CD8-positive, alpha-beta memory T cell (primary cell): ENCODE data around the gene NOP53. TPM values are rescaled to one million over a fixed set of nuclear protein-coding genes. Genes with fewer than 3 reads are reported as not detected.

Experiments
- CTCF ChIA-PET: fragments of 350-600 bp; sonication (Branson Sonifier 250); formaldehyde crosslinking; loops from one replicate; lab custom pipeline; 2021; ENCODE audit warnings: antibody characterized with exemption; lab: Charles Lee
- POLR2A ChIA-PET: fragments of 350-600 bp; sonication (Branson Sonifier 250); formaldehyde crosslinking; loops from one replicate; lab custom pipeline; 2021; ENCODE audit warnings: antibody characterized with exemption; lab: Charles Lee
- DNase-seq, 5 donors: peaks; one replicate each; pipeline versions ENCODE4 v3.0.0 to v3.0.0-alpha.2; 2020 to 2022; ENCODE audit warnings: mixed read lengths in 1 of 5
- H3K27ac ChIP-seq: one replicate; pipeline ENCODE4 v1.7.0; 2013; ENCODE audit warnings: low read depth, mild to moderate bottlenecking, low read length, moderate library complexity
- H3K27me3 ChIP-seq: 2 replicates; pipeline ENCODE4 v1.7.0; 2013; ENCODE audit warnings: low read length, mild to moderate bottlenecking; ENCODE audit not compliant: insufficient read depth, poor library complexity, severe bottlenecking
- H3K36me3 ChIP-seq: 2 replicates; pipeline ENCODE4 v1.7.0; 2013; ENCODE audit warnings: mild to moderate bottlenecking, low read length, moderate library complexity; ENCODE audit not compliant: insufficient read depth
- H3K4me1 ChIP-seq: 2 replicates; pipeline ENCODE4 v1.7.0; 2013; ENCODE audit warnings: mild to moderate bottlenecking, low read length, moderate library complexity; ENCODE audit not compliant: insufficient read depth
- H3K4me3 ChIP-seq: 2 replicates; pipeline ENCODE4 v1.7.0; 2013; ENCODE audit warnings: mild to moderate bottlenecking, low read length
- H3K9me3 ChIP-seq: 2 replicates; pipeline ENCODE4 v1.7.0; 2013; ENCODE audit warnings: mild to moderate bottlenecking, low read length
- H3K27ac Mint-ChIP-seq, 8 donors: one replicate each; pipeline ENCODE4 v1.8.0; 2020 to 2021; ENCODE audit warnings: mixed read lengths in 8 of 8, mild to moderate bottlenecking in 6 of 8, inconsistent platforms in 3 of 8, moderate library complexity in 3 of 8
- H3K27me3 Mint-ChIP-seq, 2 donors: one replicate each; pipeline ENCODE4 v1.8.0; 2020 to 2021; ENCODE audit warnings: mixed read lengths in 2 of 2, mild to moderate bottlenecking in 1 of 2, moderate library complexity in 1 of 2
- H3K36me3 Mint-ChIP-seq, 3 donors: one replicate each; pipeline ENCODE4 v1.8.0; 2020 to 2021; ENCODE audit warnings: mixed read lengths in 3 of 3, inconsistent platforms in 1 of 3, mild to moderate bottlenecking in 1 of 3
- H3K4me1 Mint-ChIP-seq, 3 donors: one replicate each; pipeline ENCODE4 v1.8.0; 2020 to 2021; ENCODE audit warnings: mixed read lengths in 3 of 3, inconsistent platforms in 1 of 3, mild to moderate bottlenecking in 1 of 3
- H3K4me3 Mint-ChIP-seq, 7 donors: one replicate each; pipeline ENCODE4 v1.8.0; 2020 to 2021; ENCODE audit warnings: mixed read lengths in 7 of 7, mild to moderate bottlenecking in 6 of 7, moderate library complexity in 4 of 7, inconsistent platforms in 2 of 7
- H3K9me3 Mint-ChIP-seq, 5 donors: one replicate each; pipeline ENCODE4 v1.8.0; 2020 to 2022; ENCODE audit warnings: mixed read lengths in 5 of 5, mild to moderate bottlenecking in 3 of 5, moderate library complexity in 2 of 5, inconsistent platforms in 1 of 5
- polyA plus RNA-seq: library from polyadenylated mRNA; unstranded; fragments of 300-500 nt; fragmentation: Illumina TruSeq; gene quantifications from one replicate; pipeline ENCODE4 v1.2.3, GENCODE V29; 2021
- total RNA-seq, 2 experiments: library from RNA; stranded (reverse); gene quantifications; one replicate each; pipeline ENCODE4 v1.2.3, GENCODE V29; 2021

Gene NOP53
- total and polyA plus RNA-seq, 3 experiments from 2014 or later = 196 to 243 (median 236) TPM

DNA sequence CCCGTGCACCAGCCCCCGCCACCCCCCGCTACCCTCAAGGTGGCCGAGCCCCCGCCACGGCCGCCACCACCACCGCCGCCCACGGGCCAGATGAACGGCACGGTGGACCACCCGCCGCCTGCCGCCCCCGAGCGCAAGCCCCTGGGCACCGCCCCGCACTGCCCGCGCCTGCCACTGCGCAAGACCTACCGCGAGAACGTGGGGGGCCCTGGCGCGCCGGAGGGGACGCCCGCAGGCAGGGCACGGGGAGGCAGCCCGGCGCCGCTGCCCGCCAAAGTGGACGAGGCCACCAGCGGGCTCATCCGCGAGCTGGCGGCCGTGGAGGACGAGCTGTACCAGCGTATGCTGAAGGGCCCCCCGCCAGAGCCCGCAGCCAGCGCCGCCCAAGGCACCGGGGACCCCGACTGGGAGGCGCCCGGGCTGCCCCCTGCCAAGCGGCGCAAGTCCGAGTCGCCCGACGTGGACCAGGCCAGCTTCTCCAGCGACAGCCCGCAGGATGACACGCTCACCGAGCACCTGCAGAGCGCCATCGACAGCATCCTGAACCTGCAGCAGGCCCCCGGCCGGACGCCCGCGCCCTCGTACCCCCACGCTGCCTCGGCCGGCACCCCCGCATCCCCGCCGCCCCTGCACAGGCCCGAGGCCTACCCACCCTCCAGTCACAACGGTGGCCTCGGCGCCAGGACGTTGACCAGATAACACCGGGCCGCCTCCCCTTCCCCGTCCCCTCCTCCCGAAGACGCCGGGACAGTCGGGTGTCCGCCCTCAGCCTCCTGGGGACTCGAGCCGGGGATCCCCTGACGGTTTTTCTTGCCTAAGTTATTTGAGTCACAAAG, 43.4 kb upstream of the NOP53 start:
- Histone ChIP-seq H3K27me3 (no peaks in the 10 kb centered on the region), H3K9me3 (no peaks in the 10 kb centered on the region), H3K36me3 (peaks cover 6% of the 10 kb centered on the region), H3K4me3 (no peak overlapping the region), H3K4me1 (no peaks in the 10 kb centered on the region), H3K27ac (no peak overlapping the region)
- Mint-ChIP-seq H3K27ac (no peak overlapping the region), H3K27me3 (peaks cover 1 to 3% of the 10 kb centered on the region in 2 donors), H3K4me3 (no peak overlapping the region), H3K4me1 (peaks cover 0 to 4% (median under 1%) of the 10 kb centered on the region in 3 donors), H3K36me3 (peaks cover 0 to 54% (median 5%) of the 10 kb centered on the region in 3 donors), H3K9me3 (no peaks in the 10 kb centered on the region)
- ChIA-PET POLR2A (no interaction called here), CTCF (interaction anchor here (1.1 to 13.4 kb wide), 2 partner anchors 11 to 266 kb away, joined by 3 to 179 read pairs; no protein-coding TSS in a partner anchor)
- DNase-seq = no peak

- peaks cover 2 to 9% (median 7%) of the 10 kb centered on the region in 3 donors for H3K4me1 Mint-ChIP-seq
- peaks cover 0 to 53% (median 5%) of the 10 kb centered on the region in 3 donors for H3K36me3 Mint-ChIP-seq
- H3K9me3 ChIP-seq = no peaks in the 10 kb centered on the region
- H3K36me3 ChIP-seq = peaks cover 6% of the 10 kb centered on the region
- H3K4me3 Mint-ChIP-seq = no peak overlapping the region
- no peaks in the 10 kb centered on the region for H3K27me3 ChIP-seq
- POLR2A ChIA-PET = no interaction called here
- H3K4me3 ChIP-seq = no peak overlapping the region
- no peak for DNase-seq
- H3K27ac Mint-ChIP-seq = no peak overlapping the region
- peaks cover 3 to 9% of the 10 kb centered on the region in 2 donors for H3K27me3 Mint-ChIP-seq
- H3K9me3 Mint-ChIP-seq = no peaks in the 10 kb centered on the region
- CTCF ChIA-PET = interaction anchor here (1.1 to 13.4 kb wide), 2 partner anchors 10 to 266 kb away, joined by 3 to 179 read pairs; no protein-coding TSS in a partner anchor
- no peak overlapping the region for H3K27ac ChIP-seq
- no peaks in the 10 kb centered on the region for H3K4me1 ChIP-seq
Observed at GRCh38 chr19:47702671-47703070, 42.7 kb upstream of the NOP53 start.

- CTCF ChIA-PET = interaction anchor here (1.1 to 13.4 kb wide), 2 partner anchors 9 to 267 kb away, joined by 3 to 179 read pairs; no protein-coding TSS in a partner anchor
- Mint-ChIP-seq H3K27ac (peak overlapping the region in 2 of 8 donors; percentile 17 to 29), H3K27me3 (peaks cover 3 to 9% of the 10 kb centered on the region in 2 donors), H3K36me3 (peaks cover 0 to 47% (median 5%) of the 10 kb centered on the region in 3 donors), H3K9me3 (no peaks in the 10 kb centered on the region), H3K4me1 (peaks cover 2 to 7% (median 5%) of the 10 kb centered on the region in 3 donors), H3K4me3 (peak overlapping the region in 1 of 7 donors; percentile 37)
- POLR2A ChIA-PET = no interaction called here
- Histone ChIP-seq H3K4me3 (no peak overlapping the region), H3K27ac (no peak overlapping the region), H3K27me3 (no peaks in the 10 kb centered on the region), H3K36me3 (peaks cover 6% of the 10 kb centered on the region), H3K4me1 (no peaks in the 10 kb centered on the region), H3K9me3 (no peaks in the 10 kb centered on the region)
- no peak for DNase-seq
Observed at GRCh38 chr19:47703301-47703700, 42.0 kb upstream of the NOP53 start.

DNA sequence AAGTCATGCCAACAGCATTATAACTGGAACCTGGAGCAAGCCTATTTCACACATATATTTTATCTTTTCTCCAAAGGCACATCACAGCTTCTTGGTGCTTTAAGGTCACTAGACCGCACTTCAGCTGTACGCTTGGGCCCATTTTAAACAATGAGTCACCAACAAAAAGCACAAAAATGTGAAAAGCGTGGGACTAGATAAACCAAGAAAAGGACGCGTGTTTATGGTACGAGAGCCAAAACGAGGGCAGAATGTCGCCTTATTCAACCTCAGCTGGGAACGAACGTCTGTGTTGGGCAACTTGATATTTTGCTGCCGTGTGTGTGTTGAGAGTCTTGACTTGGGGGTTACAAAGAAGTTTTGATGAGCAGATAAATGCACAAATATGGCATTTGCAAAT, 41.3 kb upstream of the NOP53 start:
- no peaks in the 10 kb centered on the region for H3K27me3 ChIP-seq
- POLR2A ChIA-PET = no interaction called here
- CTCF ChIA-PET = interaction anchor here (13.4 kb wide), 1 partner anchor 268 kb away, joined by 179 read pairs; no protein-coding TSS in a partner anchor
- H3K4me1 ChIP-seq = no peaks in the 10 kb centered on the region
- Mint-ChIP-seq H3K9me3 (no peaks in the 10 kb centered on the region), H3K4me3 (no peak overlapping the region), H3K4me1 (peaks cover 2 to 7% (median 5%) of the 10 kb centered on the region in 3 donors), H3K27ac (no peak overlapping the region), H3K27me3 (peaks cover 7 to 12% of the 10 kb centered on the region in 2 donors), H3K36me3 (peaks cover 0 to 41% (median 5%) of the 10 kb centered on the region in 3 donors)
- no peak overlapping the region for H3K27ac ChIP-seq
- no peak overlapping the region for H3K4me3 ChIP-seq
- no peak for DNase-seq
- no peaks in the 10 kb centered on the region for H3K9me3 ChIP-seq
- peaks cover 6% of the 10 kb centered on the region for H3K36me3 ChIP-seq

DNA sequence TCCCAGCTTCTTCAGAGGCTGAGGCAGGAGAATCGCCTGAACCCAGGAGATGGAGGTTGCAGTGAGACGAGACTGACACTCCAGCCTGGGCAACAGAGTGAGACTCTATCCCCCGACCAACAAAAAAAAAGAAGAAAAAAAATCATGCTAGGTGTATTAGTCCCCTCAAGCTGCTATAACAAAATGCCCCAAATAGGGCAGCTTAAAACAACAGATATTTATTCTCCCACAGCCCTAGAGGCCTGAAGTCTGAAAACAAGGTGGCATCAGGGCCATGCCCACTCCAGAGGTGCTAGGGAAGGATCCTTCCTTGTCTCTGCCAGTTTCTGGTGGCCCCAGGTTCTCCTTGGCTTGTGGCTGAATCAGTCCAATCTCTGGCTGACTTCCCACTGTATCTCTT, 40.7 kb upstream of the NOP53 start:
- Histone ChIP-seq H3K4me1 (no peaks in the 10 kb centered on the region), H3K27me3 (no peaks in the 10 kb centered on the region), H3K9me3 (no peaks in the 10 kb centered on the region), H3K4me3 (no peak overlapping the region), H3K36me3 (peaks cover 3% of the 10 kb centered on the region), H3K27ac (no peak overlapping the region)
- ChIA-PET CTCF (interaction anchor here (13.4 kb wide), 1 partner anchor 268 kb away, joined by 179 read pairs; no protein-coding TSS in a partner anchor), POLR2A (no interaction called here)
- Mint-ChIP-seq H3K27me3 (peaks cover 8 to 12% of the 10 kb centered on the region in 2 donors), H3K27ac (no peak overlapping the region), H3K36me3 (peaks cover 0 to 35% (median 5%) of the 10 kb centered on the region in 3 donors), H3K4me1 (peaks cover 2 to 7% (median 5%) of the 10 kb centered on the region in 3 donors), H3K4me3 (no peak overlapping the region), H3K9me3 (no peaks in the 10 kb centered on the region)
- DNase-seq = no peak

GRCh38 chr19:47707135-47707925, 38.0 kb upstream of the NOP53 start:
- Mint-ChIP-seq H3K27me3 (peaks cover 18 to 21% of the 10 kb centered on the region in 2 donors), H3K36me3 (peaks cover 3 to 18% (median 6%) of the 10 kb centered on the region in 3 donors), H3K9me3 (no peaks in the 10 kb centered on the region), H3K4me3 (no peak overlapping the region), H3K27ac (peak overlapping the region in 2 of 8 donors; percentile 24 to 74), H3K4me1 (peaks cover 2 to 7% (median 5%) of the 10 kb centered on the region in 3 donors)
- no peaks in the 10 kb centered on the region for H3K36me3 ChIP-seq
- H3K27me3 ChIP-seq = peaks cover 4% of the 10 kb centered on the region
- no peaks in the 10 kb centered on the region for H3K4me1 ChIP-seq
- peak; percentile 47 to 77 (median 54) for DNase-seq
- no peak overlapping the region for H3K27ac ChIP-seq
- CTCF ChIA-PET = interaction anchor here (0.7 to 13.4 kb wide), 16 partner anchors 8 to 279 kb away, joined by 3 to 179 read pairs (median 4); partner anchors contain the start of gene NAPA
- H3K4me3 ChIP-seq = no peak overlapping the region
- no peaks in the 10 kb centered on the region for H3K9me3 ChIP-seq
- POLR2A ChIA-PET = interaction anchor here (0.6 to 0.8 kb wide), 2 partner anchors 52 to 270 kb away, joined by 5 to 11 read pairs; no protein-coding TSS in a partner anchor

- Mint-ChIP-seq H3K27me3 (peaks cover 26 to 48% of the 10 kb centered on the region in 2 donors), H3K4me1 (peaks cover 2 to 8% (median 7%) of the 10 kb centered on the region in 3 donors), H3K27ac (no peak overlapping the region), H3K9me3 (peaks cover 4 to 7% (median 6%) of the 10 kb centered on the region in 5 donors), H3K4me3 (no peak overlapping the region), H3K36me3 (peaks cover 0 to 15% (median 0%) of the 10 kb centered on the region in 3 donors)
- no peak for DNase-seq
- Histone ChIP-seq H3K36me3 (no peaks in the 10 kb centered on the region), H3K4me1 (no peaks in the 10 kb centered on the region), H3K27me3 (peaks cover 8% of the 10 kb centered on the region), H3K27ac (no peak overlapping the region), H3K9me3 (no peaks in the 10 kb centered on the region), H3K4me3 (no peak overlapping the region)
- ChIA-PET CTCF (interaction anchor here (0.8 to 2.1 kb wide), 6 partner anchors 14 to 281 kb away, joined by 3 to 8 read pairs (median 5); no protein-coding TSS in a partner anchor), POLR2A (no interaction called here)
Observed at GRCh38 chr19:47711652-47712242, 33.6 kb upstream of the NOP53 start.
